Retinal pigment epithelial cell (primary cell): ENCODE results near the gene OR6C70.
"Not testable (repeated sequence)": the region's sequence is repeated elsewhere in the genome, so short reads cannot be mapped to it uniquely, and the experiment has no call there.

Experiments used
- DNase-seq: peaks from one replicate; pipeline ENCODE4 v3.0.0-alpha.2; 2010; ENCODE audit warnings: low read depth
- H3K4me3 ChIP-seq: 2 replicates; pipeline ENCODE4 v1.5.1; 2011; ENCODE audit warnings: mild to moderate bottlenecking, low read length, control low read depth, moderate library complexity
- TF ChIP-seq, protein P1 (sequence below): conservative IDR thresholded peaks from 2 replicates; pipeline ENCODE4 v1.5.1; 2011; ENCODE audit warnings: low read depth, low read length, control low read depth, inconsistent platforms

Gene OR6C70

DNA sequence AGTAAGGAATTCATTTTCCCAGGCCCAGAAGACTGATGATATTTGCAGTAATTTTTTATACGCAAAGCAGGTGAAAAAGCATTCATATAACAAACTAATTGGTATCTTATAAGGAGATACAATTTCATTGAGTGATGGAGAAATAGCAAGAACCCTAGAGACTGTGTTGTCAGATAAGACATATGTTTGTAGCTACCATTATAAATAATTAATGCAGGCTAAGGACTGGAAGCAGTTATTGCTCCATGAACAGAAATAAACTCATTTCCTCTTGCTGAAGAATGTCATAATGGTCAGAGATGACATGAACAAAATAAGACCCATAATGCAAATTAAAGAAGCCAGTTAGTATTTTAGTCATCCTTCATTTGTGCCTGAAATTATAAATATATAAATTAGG is 24.6 kb downstream of the OR6C70 start:
- no peak for DNase-seq
- TF ChIP-seq, protein P1, sequence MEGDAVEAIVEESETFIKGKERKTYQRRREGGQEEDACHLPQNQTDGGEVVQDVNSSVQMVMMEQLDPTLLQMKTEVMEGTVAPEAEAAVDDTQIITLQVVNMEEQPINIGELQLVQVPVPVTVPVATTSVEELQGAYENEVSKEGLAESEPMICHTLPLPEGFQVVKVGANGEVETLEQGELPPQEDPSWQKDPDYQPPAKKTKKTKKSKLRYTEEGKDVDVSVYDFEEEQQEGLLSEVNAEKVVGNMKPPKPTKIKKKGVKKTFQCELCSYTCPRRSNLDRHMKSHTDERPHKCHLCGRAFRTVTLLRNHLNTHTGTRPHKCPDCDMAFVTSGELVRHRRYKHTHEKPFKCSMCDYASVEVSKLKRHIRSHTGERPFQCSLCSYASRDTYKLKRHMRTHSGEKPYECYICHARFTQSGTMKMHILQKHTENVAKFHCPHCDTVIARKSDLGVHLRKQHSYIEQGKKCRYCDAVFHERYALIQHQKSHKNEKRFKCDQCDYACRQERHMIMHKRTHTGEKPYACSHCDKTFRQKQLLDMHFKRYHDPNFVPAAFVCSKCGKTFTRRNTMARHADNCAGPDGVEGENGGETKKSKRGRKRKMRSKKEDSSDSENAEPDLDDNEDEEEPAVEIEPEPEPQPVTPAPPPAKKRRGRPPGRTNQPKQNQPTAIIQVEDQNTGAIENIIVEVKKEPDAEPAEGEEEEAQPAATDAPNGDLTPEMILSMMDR: no peak
- H3K4me3 ChIP-seq: no peak overlapping the region

DNA sequence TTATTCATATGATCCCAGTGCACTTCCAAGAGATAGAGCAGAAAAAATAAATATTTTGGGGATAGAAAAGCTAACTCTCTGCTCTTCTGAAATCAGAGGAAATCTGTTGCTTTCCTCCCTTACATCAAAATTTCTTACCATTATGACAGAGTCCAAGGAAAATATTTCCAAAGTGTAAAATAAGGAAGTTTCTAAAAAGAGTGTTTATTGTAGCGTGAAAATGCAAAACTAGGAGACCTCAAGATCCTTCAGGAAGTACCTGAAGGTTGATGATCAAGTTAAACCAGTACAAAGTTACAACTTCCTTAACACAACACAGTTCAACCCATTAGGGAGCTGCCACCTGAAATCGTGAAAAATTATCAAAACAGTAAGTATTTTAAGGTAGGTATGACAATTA is 26.2 kb downstream of the OR6C70 start, which contains the start of gene OR6C2:
OR6C2 (plus strand) TSS at position 301 of the 400 bp plus-strand sequence. CDS start 8,138 bp downstream, outside the sequence.
- DNase-seq: no peak
- no peak within 1 kb of the TSS for H3K4me3 ChIP-seq
- TF ChIP-seq, protein P1: no peak

DNA sequence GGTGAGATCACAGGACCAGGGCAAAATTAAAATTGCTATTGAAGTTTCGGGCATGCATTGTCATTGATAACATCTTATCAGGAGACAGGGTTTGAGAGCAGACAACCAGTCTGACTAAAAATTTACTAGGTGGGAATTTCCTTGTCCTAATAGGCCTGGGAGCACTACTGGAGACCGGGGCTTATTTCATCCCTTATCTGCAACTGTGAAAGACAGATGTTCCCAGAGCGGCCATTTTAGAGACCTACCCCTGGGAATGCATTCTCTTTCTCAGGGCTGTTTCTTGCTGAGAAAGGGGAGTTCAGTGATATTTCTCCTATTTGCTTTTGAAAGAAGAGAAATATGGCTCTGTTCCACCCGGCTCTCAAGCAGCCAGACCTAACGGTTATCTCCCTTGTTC is 28.7 kb downstream of the OR6C70 start:
- not testable (repeated sequence) for H3K4me3 ChIP-seq, DNase-seq

DNA sequence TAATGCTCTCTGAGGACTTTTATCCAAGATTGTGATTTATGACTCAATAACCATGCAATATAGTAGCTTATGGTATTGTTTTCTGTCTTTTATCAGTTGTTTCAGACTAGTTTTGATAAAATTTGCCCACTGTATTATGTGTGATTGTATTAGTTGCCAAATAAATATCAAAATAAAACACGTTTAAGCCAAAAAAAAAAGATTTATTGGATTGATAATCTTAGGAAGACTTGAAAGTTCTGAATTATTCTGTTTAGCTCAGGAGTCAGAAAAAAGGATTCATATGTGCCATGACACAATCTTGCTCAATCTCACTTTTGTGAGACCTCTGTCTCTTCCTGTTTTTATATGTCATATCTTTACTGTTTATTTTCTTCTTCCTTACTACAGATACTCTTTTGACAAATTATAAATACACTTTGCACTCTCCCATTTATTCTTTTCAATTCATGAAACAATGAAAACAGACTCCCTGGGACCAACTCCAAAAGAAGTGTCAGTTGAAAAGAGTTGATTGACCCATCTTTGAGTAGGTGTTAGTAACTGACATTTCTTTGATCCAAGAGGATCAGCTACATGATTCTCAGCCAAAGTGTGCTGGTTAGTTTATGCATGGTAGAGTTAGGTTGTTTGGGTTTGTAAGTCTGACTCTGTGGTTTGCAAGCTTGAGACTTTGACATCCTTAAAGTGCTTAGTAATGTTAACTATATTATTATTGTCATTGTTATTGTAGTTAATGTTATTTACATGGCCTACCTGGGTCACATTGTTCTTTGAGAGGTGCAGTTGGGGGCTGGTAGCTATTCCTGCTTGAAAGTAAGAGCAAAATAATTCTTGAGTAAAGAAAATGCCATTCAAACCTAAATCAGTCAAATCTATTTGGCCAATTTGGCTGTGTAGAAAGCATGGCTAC is 41.4 kb downstream of the OR6C70 start:
- DNase-seq: no peak
- TF ChIP-seq, protein P1: no peak
- no peak overlapping the region for H3K4me3 ChIP-seq

DNA sequence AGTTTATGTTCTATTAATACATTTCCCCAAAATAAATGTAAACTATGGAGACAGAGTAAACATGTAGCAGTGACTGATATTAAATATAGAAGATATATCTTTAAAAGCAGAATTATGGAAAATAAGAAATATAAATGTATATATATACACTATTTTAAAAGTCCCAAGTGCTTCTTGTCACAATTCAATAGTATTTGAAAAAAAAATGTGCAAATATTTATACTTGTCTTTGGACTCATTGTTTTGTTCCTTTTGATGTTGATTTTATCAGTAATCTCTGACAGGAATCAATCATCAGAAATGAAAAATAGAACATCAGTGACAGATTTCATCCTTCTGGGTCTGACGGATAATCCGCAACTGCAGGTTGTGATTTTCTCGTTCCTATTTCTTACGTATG is 44.0 kb downstream of the OR6C70 start, which contains the start of gene OR6C76:
OR6C76 (plus strand) TSS at position 301 of the 400 bp plus-strand sequence; CDS start at position 301, 0 bp downstream.
- DNase-seq: no peak
- H3K4me3 ChIP-seq: no peak within 1 kb of the TSS
- TF ChIP-seq, protein P1: no peak

DNA sequence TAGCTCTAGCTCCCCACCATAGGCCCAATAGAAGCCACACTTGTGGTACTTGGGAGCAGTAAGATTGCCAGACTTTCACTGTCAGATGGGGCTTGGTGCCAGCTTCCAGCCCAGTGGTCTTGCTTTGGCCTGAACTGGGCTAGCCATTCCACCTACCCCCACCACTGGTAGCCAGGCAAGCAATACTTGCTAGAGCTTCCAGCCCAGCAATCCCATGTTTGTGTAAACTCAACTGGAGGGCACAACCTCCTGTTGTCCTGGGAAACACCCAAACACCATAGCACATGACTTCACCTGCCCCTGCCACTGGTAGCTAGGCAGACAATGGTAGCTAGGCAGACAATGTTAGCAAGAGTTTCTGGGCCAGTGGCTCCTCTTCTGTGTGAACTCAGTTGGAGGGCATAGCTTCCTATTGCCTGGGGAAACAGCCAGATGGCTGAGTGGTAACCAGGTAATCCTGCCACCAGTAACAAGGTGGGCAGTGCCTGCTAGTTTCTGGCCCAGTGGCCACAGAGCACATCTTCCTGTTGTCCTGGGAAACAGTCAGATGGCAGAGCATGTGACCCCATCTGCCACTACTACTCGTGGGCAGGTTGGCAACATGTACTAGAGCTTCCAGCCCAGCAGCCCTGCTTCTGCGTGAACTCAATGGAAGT is 49.5 kb downstream of the OR6C70 start:
- TF ChIP-seq, protein P1: no peak
- no peak for DNase-seq
- H3K4me3 ChIP-seq: no peak overlapping the region
